ENCODE measurements around the gene RAB20.

GRCh38 chr13:110478405-110479214, 82.9 kb downstream of the RAB20 start:
- TF ChIP-seq CTCF (IDR thresholded peaks at IDR 0.05) (no peak), PRDM15 (CRISPR knock-in tag; IDR thresholded peaks at IDR 0.05) (no peak), ETV6 (CRISPR knock-in tag; IDR thresholded peaks at IDR 0.05) (no peak), TEAD1 (CRISPR knock-in tag; IDR thresholded peaks at IDR 0.05) (no peak), NFE2L1 (CRISPR knock-in tag; IDR thresholded peaks at IDR 0.05) (no peak), ZBTB21 (CRISPR knock-in tag; IDR thresholded peaks at IDR 0.05; ENCODE audit: borderline replicate concordance) (no peak), JUN (CRISPR knock-in tag; IDR thresholded peaks at IDR 0.05) (no peak), NR1H2 (CRISPR knock-in tag; IDR thresholded peaks at IDR 0.05) (no peak), EMX1 (CRISPR knock-in tag; IDR thresholded peaks at IDR 0.05) (no peak)
